Stomach (tissue), 9 donors: ENCODE results near the gene TMCO4. TPM values are rescaled to one million over a fixed set of nuclear protein-coding genes. Genes with fewer than 3 reads are reported as not detected.

ENCODE experiments used
- DNase-seq, 2 donors: peaks; one replicate each; pipeline versions ENCODE4 v3.0.0 to v3.0.0-alpha.2; 2013 to 2019
- H3K27ac ChIP-seq, 5 donors: fragments of 200-600 bp in 4 of 5; sonication (generic) in 4 of 5; one replicate each; pipeline ENCODE4 v1.5.1; 2013 to 2019; ENCODE audit warnings: mild to moderate bottlenecking in 1 of 5, moderate library complexity in 1 of 5
- H3K27me3 ChIP-seq, 3 donors: fragments of 200-600 bp; sonication (generic); one replicate each; pipeline ENCODE4 v1.5.1; 2017 to 2019; ENCODE audit warnings: mixed run types in 1 of 3
- H3K36me3 ChIP-seq, 4 donors: fragments of 200-600 bp; sonication (generic); 1 replicate in 3 of 4; 2 replicates in 1 of 4; pipeline ENCODE4 v1.5.1; 2016 to 2019
- H3K4me1 ChIP-seq, 4 donors: fragments of 200-600 bp; sonication (generic); one replicate each; pipeline ENCODE4 v1.5.1; 2016 to 2019
- H3K4me3 ChIP-seq, 4 donors: fragments of 200-600 bp; sonication (generic) in 3 of 4; one replicate each; pipeline ENCODE4 v1.5.1; 2016 to 2019; ENCODE audit warnings: mild to moderate bottlenecking in 1 of 4
- H3K9me3 ChIP-seq, 4 donors: fragments of 200-600 bp; sonication (generic); one replicate each; pipeline ENCODE4 v1.5.1; 2016 to 2019
- EP300 ChIP-seq: sonication (generic); formaldehyde crosslinking; IDR thresholded peaks from one replicate; pipeline ENCODE4 v1.6.1; 2017; ENCODE audit warnings: antibody characterized with exemption
- POLR2A ChIP-seq, 4 donors: fragments of 450-650 bp; IDR thresholded peaks; one replicate each; pipeline ENCODE4 v1.6.1; 2016; ENCODE audit warnings: antibody characterized with exemption in 4 of 4, control low read depth in 2 of 4, mild to moderate bottlenecking in 1 of 4, moderate library complexity in 1 of 4
- POLR2AphosphoS5 ChIP-seq, 3 donors: sonication (generic); formaldehyde crosslinking; IDR thresholded peaks; one replicate each; pipeline ENCODE4 v1.6.1; 2016; ENCODE audit warnings: antibody characterized with exemption in 3 of 3
- WGBS, 5 donors: extraction: QIAGEN DNeasy Blood & Tissue Kit in 3 of 5; methylation state at CpG; one replicate each; pipeline versions ENCODE4 v1.1.5 to v1.1.7; 2013 to 2018; 5-methylcytosine and 5-hydroxymethylcytosine counted together
- intact Hi-C: fragments of 100-400 bp; cut with DNase I; formaldehyde crosslinking; loops from one replicate; pipeline ENCODE4 v1.15.1; 2023; ENCODE audit warnings: low total_unique reads
- polyA plus RNA-seq, 3 donors: library from polyadenylated mRNA; stranded (reverse); fragments of 200-250 nt; gene quantifications; one replicate each; pipeline ENCODE4 v1.2.3, GENCODE V29; 2013
- total RNA-seq, 5 donors: library from RNA; depleted of rRNA; stranded (reverse); fragments of >200 nt; gene quantifications; one replicate each; pipeline versions ENCODE4 v1.1.0 to v1.2.3, GENCODE V29; 2014 to 2016
- TF ChIP-seq, protein P1 (sequence below), 7 experiments: fragments of 450-650 bp in 4 of 7; fragments of 200-600 bp in 3 of 7; sonication (generic) in 3 of 7; IDR thresholded peaks; one replicate each; pipeline ENCODE4 v1.5.1; 2016 to 2019; ENCODE audit warnings: antibody characterized with exemption in 7 of 7, control low read depth in 2 of 7, mild to moderate bottlenecking in 1 of 7
- donor health status: healthy with polysubstance abuse.
- donor health status: Bipolar disorder and iron deficiency.
- donor health status: healthy.

The TMCO4 gene
- total and polyA plus RNA-seq, 8 donors = 5.3 to 326 (median 24.2) TPM

DNA sequence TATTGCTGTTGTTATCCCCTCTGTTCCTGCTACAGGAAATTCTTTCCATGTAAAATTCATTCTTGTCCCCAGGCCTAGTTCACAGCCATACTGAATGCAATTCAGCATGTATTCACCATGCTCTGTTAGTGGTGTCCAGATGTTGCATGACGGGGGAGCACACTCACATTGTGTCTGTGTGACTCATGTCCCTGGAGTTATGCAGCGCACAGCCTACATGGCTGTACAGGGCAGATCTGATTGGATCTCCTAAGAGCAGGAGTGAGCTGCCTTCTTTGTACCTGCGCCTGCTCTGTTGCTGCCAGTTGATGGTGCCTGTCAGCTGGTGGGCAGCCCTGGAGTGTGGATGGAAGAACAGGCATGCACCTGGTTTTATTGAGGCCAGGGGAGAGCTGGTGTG lies 117.5 kb downstream of the TMCO4 start:
- Histone ChIP-seq H3K9me3 (peaks cover 0 to under 1% (median under 1%) of the 10 kb centered on the region in 4 donors), H3K4me1 (no peaks in the 10 kb centered on the region), H3K36me3 (peaks cover 4 to 59% (median 39%) of the 10 kb centered on the region in 4 donors), H3K27me3 (no peaks in the 10 kb centered on the region), H3K27ac (no peak overlapping the region), H3K4me3 (no peak overlapping the region)
- TF ChIP-seq EP300 = no peak
- TF ChIP-seq, protein P1, sequence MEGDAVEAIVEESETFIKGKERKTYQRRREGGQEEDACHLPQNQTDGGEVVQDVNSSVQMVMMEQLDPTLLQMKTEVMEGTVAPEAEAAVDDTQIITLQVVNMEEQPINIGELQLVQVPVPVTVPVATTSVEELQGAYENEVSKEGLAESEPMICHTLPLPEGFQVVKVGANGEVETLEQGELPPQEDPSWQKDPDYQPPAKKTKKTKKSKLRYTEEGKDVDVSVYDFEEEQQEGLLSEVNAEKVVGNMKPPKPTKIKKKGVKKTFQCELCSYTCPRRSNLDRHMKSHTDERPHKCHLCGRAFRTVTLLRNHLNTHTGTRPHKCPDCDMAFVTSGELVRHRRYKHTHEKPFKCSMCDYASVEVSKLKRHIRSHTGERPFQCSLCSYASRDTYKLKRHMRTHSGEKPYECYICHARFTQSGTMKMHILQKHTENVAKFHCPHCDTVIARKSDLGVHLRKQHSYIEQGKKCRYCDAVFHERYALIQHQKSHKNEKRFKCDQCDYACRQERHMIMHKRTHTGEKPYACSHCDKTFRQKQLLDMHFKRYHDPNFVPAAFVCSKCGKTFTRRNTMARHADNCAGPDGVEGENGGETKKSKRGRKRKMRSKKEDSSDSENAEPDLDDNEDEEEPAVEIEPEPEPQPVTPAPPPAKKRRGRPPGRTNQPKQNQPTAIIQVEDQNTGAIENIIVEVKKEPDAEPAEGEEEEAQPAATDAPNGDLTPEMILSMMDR (IDR thresholded peaks at IDR 0.05) = no peak
- no peak for TF ChIP-seq POLR2A (IDR thresholded peaks at IDR 0.05)
- TF ChIP-seq POLR2AphosphoS5 (IDR thresholded peaks at IDR 0.05) = no peak
- 85 to 98% (median 90%) methylated on average over 3 of the region's 3 CpGs for WGBS, 5 donors
- intact Hi-C loops = no loop called here
- no peak for DNase-seq

GRCh38 chr1:19680644-19681043 lies 119.1 kb downstream of the TMCO4 start:
- 73 to 92% (median 82%) methylated on average over 4 to 7 of the region's 7 CpGs for WGBS, 5 donors

DNA sequence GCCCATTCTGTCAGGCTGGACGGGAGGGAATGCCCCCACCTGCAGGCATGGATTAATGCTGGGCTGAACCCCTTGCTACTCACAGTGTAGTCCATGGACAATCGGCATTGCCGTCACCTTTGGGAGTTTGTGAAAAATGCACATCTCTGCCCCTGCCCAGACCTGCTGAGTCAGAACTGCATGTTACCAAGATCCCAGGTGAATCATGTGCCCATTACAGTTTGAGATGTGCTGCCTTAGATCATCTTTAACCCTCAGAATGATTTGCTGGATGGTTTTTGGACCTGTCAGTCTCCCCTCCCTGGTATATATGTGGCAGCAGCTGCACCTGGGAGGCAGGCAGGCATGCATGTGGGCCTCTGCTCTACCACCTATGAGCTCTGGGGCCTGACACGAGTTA lies 120.0 kb downstream of the TMCO4 start:
- H3K36me3 ChIP-seq = peaks cover 0 to 36% (median 18%) of the 10 kb centered on the region in 4 donors
- intact Hi-C loops = no loop called here
- H3K4me1 ChIP-seq = no peaks in the 10 kb centered on the region
- 67 to 76% (median 70%) methylated on average over 3 to 4 of the region's 4 CpGs for WGBS, 5 donors
- no peak for DNase-seq
- H3K27me3 ChIP-seq = peaks cover 0 to 16% (median 0%) of the 10 kb centered on the region in 3 donors
- H3K4me3 ChIP-seq = no peak overlapping the region
- TF ChIP-seq, protein P1 (IDR thresholded peaks at IDR 0.05) = no peak
- TF ChIP-seq EP300 = no peak
- no peak for TF ChIP-seq POLR2A (IDR thresholded peaks at IDR 0.05)
- no peak for TF ChIP-seq POLR2AphosphoS5 (IDR thresholded peaks at IDR 0.05)
- no peaks in the 10 kb centered on the region for H3K9me3 ChIP-seq
- H3K27ac ChIP-seq = no peak overlapping the region

More at GRCh38 chr1:19680644-19681043, 119.1 kb downstream of the TMCO4 start:
- no peaks in the 10 kb centered on the region for H3K9me3 ChIP-seq
- peaks cover 0 to 43% (median 27%) of the 10 kb centered on the region in 4 donors for H3K36me3 ChIP-seq
- intact Hi-C loops = no loop called here
- no peak for DNase-seq
- H3K4me3 ChIP-seq = no peak overlapping the region
- peaks cover 0 to 6% (median 0%) of the 10 kb centered on the region in 3 donors for H3K27me3 ChIP-seq
- no peaks in the 10 kb centered on the region for H3K4me1 ChIP-seq
- TF ChIP-seq EP300 (no peak), POLR2A (IDR thresholded peaks at IDR 0.05) (no peak), POLR2AphosphoS5 (IDR thresholded peaks at IDR 0.05) (no peak)
- TF ChIP-seq, protein P1 (IDR thresholded peaks at IDR 0.05) = no peak
- no peak overlapping the region for H3K27ac ChIP-seq

DNA sequence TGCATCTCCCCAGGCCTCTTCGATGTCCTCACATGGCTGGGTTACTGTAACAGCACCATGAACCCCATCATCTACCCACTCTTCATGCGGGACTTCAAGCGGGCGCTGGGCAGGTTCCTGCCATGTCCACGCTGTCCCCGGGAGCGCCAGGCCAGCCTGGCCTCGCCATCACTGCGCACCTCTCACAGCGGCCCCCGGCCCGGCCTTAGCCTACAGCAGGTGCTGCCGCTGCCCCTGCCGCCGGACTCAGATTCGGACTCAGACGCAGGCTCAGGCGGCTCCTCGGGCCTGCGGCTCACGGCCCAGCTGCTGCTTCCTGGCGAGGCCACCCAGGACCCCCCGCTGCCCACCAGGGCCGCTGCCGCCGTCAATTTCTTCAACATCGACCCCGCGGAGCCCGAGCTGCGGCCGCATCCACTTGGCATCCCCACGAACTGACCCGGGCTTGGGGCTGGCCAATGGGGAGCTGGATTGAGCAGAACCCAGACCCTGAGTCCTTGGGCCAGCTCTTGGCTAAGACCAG lies 120.7 kb downstream of the TMCO4 start:
- peaks cover 0 to 21% (median 0%) of the 10 kb centered on the region in 3 donors for H3K27me3 ChIP-seq
- intact Hi-C loops = no loop called here
- no peak overlapping the region for H3K27ac ChIP-seq
- TF ChIP-seq POLR2A (IDR thresholded peaks at IDR 0.05) (no peak), POLR2AphosphoS5 (IDR thresholded peaks at IDR 0.05) (no peak), EP300 (no peak)
- TF ChIP-seq, protein P1 (IDR thresholded peaks at IDR 0.05) = no peak
- 89 to 91% (median 90%) methylated on average over 24 to 34 of the region's 34 CpGs for WGBS, 5 donors
- H3K9me3 ChIP-seq = no peaks in the 10 kb centered on the region
- no peak overlapping the region for H3K4me3 ChIP-seq
- H3K4me1 ChIP-seq = no peaks in the 10 kb centered on the region
- peaks cover 0 to 32% (median 15%) of the 10 kb centered on the region in 4 donors for H3K36me3 ChIP-seq
- DNase-seq = no peak
